Measurements from ENCODE around the gene AGAP6.
"Not testable (repeated sequence)": the region's sequence is repeated elsewhere in the genome, so short reads cannot be mapped to it uniquely, and the experiment has no call there.

- TF ChIP-seq, protein P1, sequence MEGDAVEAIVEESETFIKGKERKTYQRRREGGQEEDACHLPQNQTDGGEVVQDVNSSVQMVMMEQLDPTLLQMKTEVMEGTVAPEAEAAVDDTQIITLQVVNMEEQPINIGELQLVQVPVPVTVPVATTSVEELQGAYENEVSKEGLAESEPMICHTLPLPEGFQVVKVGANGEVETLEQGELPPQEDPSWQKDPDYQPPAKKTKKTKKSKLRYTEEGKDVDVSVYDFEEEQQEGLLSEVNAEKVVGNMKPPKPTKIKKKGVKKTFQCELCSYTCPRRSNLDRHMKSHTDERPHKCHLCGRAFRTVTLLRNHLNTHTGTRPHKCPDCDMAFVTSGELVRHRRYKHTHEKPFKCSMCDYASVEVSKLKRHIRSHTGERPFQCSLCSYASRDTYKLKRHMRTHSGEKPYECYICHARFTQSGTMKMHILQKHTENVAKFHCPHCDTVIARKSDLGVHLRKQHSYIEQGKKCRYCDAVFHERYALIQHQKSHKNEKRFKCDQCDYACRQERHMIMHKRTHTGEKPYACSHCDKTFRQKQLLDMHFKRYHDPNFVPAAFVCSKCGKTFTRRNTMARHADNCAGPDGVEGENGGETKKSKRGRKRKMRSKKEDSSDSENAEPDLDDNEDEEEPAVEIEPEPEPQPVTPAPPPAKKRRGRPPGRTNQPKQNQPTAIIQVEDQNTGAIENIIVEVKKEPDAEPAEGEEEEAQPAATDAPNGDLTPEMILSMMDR (IDR thresholded peaks at IDR 0.05; ENCODE audit: low read depth, low read length) = not testable (repeated sequence)
- TF ChIP-seq EZH2phosphoT487 (IDR thresholded peaks at IDR 0.05; ENCODE audit: low read depth) = not testable (repeated sequence)
Measured at GRCh38 chr10:50016926-50017325, 28.7 kb downstream of the AGAP6 start.
